Prostate gland (tissue), 2 donors: Measurements from ENCODE around the gene DRAM1. TPM values are rescaled to one million over a fixed set of nuclear protein-coding genes. Genes with fewer than 3 reads are reported as not detected.
A peak's percentile ranks its signal among the peaks of the same experiment; 100 is the strongest.

Experiments used
- DNase-seq: peaks from one replicate; pipeline ENCODE4 v3.0.0-alpha.2; 2019; ENCODE audit warnings: low spot score
- H3K27ac ChIP-seq, 2 donors: fragments of 200-600 bp; sonication (generic); 2 replicates each; pipeline ENCODE4 v1.5.1; 2017 to 2019
- H3K27me3 ChIP-seq: fragments of 200-600 bp; sonication (generic); replicated peaks from 2 replicates; pipeline ENCODE4 v1.5.1; 2019; ENCODE audit not compliant: insufficient read depth
- H3K36me3 ChIP-seq, 2 donors: fragments of 200-600 bp; sonication (generic); 1 replicate in 1 of 2; 2 replicates in 1 of 2; pipeline versions ENCODE4 v1.5.1 to v1.8.1; 2017 to 2019
- H3K4me1 ChIP-seq: fragments of 200-600 bp; sonication (generic); replicated peaks from 2 replicates; pipeline ENCODE4 v1.5.1; 2019
- H3K4me3 ChIP-seq, 2 donors: fragments of 200-600 bp; sonication (generic); 2 replicates each; pipeline ENCODE4 v1.5.1; 2017 to 2019
- H3K9me3 ChIP-seq: fragments of 200-600 bp; sonication (generic); 2 replicates; pipeline ENCODE4 v1.5.1; 2017
- POLR2A ChIP-seq: fragments of 450-650 bp; IDR thresholded peaks from one replicate; pipeline ENCODE4 v1.6.1; 2016; ENCODE audit warnings: antibody characterized with exemption, mild to moderate bottlenecking
- POLR2AphosphoS5 ChIP-seq: sonication (generic); formaldehyde crosslinking; IDR thresholded peaks from one replicate; pipeline ENCODE4 v1.6.1; 2017; ENCODE audit warnings: antibody characterized with exemption
- WGBS: methylation state at CpG from one replicate; pipeline ENCODE4 v1.1.5; 2018; 5-methylcytosine and 5-hydroxymethylcytosine counted together
- intact Hi-C: fragments of 100-400 bp; cut with DNase I; formaldehyde crosslinking; loops from one replicate; pipeline ENCODE4 v1.14.2; 2022
- total RNA-seq, 2 donors: library from RNA; depleted of rRNA; stranded (reverse); fragments of >200 nt; gene quantifications; one replicate each; pipeline ENCODE4 v1.1.0, GENCODE V29; 2016
- TF ChIP-seq, protein P1 (sequence below), 4 experiments: fragments of 200-600 bp in 2 of 4; fragments of 450-650 bp in 2 of 4; sonication (generic) in 2 of 4; IDR thresholded peaks; 1 replicate in 3 of 4; 2 replicates in 1 of 4; pipeline ENCODE4 v1.5.1; 2016 to 2019; ENCODE audit warnings: antibody characterized with exemption in 4 of 4, mild to moderate bottlenecking in 2 of 4, moderate library complexity in 2 of 4

Gene DRAM1
- total RNA-seq, 2 donors from 2014 or later, result 12.8 to 13.1 TPM

DNA sequence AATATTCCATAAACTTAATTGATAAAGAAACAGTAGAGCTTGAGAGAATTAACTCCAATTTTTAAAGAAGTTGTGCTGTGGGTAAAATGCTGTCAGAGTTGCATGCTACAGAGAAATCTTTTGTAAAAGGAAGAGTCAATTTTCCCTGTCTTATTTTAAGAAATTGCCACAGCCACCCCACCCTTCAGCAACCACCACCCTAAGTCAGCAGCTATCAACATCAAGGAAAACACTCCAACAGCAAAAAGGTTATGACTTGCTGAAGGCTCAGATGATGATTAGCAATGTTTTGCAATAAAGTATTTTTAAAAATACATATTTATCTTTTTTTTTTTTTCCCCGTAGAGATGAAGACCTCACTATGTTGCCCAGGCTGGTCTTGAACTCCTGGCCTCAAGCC is 6.5 kb upstream of the DRAM1 start:
- H3K4me1 ChIP-seq, result no peaks in the 10 kb centered on the region
- intact Hi-C loops, result no loop called here
- no peaks in the 10 kb centered on the region for H3K36me3 ChIP-seq
- no peak overlapping the region for H3K4me3 ChIP-seq
- H3K27ac ChIP-seq, result no peak overlapping the region
- no peaks in the 10 kb centered on the region for H3K9me3 ChIP-seq
- DNase-seq, result no peak
- 86% methylated on average over 1 of the region's 1 CpG for WGBS
- H3K27me3 ChIP-seq, result no peaks in the 10 kb centered on the region
- TF ChIP-seq, protein P1, sequence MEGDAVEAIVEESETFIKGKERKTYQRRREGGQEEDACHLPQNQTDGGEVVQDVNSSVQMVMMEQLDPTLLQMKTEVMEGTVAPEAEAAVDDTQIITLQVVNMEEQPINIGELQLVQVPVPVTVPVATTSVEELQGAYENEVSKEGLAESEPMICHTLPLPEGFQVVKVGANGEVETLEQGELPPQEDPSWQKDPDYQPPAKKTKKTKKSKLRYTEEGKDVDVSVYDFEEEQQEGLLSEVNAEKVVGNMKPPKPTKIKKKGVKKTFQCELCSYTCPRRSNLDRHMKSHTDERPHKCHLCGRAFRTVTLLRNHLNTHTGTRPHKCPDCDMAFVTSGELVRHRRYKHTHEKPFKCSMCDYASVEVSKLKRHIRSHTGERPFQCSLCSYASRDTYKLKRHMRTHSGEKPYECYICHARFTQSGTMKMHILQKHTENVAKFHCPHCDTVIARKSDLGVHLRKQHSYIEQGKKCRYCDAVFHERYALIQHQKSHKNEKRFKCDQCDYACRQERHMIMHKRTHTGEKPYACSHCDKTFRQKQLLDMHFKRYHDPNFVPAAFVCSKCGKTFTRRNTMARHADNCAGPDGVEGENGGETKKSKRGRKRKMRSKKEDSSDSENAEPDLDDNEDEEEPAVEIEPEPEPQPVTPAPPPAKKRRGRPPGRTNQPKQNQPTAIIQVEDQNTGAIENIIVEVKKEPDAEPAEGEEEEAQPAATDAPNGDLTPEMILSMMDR (IDR thresholded peaks at IDR 0.05), result no peak
- TF ChIP-seq POLR2AphosphoS5 (no peak), POLR2A (no peak)

DNA sequence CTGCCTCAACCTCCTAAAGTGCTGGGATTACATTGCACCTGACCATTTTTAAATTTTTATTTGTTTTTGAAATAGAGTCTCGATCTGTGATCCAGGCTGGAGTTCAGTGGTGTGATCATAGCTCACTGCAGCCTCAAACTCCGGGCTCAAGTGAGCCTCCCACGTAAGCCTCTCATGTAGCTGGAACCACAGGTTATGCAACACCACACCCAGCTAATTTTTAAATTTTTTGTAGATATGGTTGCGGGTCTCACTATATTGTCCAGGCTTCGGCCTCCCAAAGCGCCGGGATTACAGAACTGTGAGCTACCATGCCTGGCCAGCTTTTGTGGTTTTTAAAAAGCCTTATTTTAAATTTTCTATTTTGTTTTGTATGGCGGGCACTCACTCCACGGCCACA is 2.2 kb upstream of the DRAM1 start:
- Histone ChIP-seq H3K27ac (no peak overlapping the region), H3K4me3 (no peak overlapping the region), H3K36me3 (no peaks in the 10 kb centered on the region), H3K4me1 (no peaks in the 10 kb centered on the region), H3K9me3 (no peaks in the 10 kb centered on the region), H3K27me3 (no peaks in the 10 kb centered on the region)
- no peak for DNase-seq
- no peak for TF ChIP-seq POLR2A
- TF ChIP-seq, protein P1 (IDR thresholded peaks at IDR 0.05), result no peak
- TF ChIP-seq POLR2AphosphoS5, result no peak
- intact Hi-C loops, result no loop called here
- 97% methylated on average over 9 of the region's 9 CpGs for WGBS

DNA sequence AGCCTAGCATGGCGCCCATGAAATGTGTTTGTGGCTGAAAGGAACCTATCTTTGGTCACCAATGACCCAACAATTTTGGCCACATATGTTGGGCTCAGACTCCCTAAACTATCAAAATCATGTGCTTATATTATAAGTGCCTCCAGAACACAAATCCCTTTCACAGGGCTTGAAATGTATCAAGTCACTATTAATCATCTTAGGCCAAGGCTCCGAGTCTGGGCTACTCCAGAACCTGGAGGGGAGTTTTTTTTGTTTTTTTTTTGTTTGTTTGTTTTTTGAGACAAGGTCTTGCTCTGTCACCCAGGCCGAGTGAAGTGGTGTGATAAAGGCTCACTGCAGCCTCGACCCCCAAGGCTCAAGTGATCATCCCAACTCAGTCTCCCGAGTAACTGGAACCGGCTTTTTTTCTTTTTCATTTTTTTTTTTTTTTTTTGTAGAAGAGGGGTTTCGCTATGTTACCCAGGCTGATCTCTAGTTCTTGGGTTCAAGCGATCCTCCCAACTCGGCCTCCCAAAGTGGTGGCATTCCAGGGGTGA is 989 bp upstream of the DRAM1 start:
- no peaks in the 10 kb centered on the region for H3K4me1 ChIP-seq
- WGBS, result 40% methylated on average over 9 of the region's 9 CpGs

DNA sequence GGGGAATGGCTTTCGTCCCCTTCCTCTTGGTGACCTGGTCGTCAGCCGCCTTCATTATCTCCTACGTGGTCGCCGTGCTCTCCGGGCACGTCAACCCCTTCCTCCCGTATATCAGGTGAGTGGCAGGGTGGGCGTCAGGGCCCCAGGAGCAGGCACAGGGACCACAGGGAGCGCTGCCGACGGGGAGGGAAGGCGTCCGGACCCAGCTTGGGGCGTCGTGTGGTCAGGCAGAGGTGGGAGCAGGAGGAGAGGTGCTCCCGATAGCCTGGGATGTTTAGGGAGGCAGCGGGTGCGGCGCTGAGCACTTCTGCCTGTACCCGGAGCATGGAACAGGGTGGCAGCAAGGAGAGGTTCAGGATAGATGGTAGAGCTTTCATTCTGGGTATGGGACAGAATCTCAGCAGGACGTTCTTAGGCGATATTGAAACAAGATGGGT is 444 bp downstream of the DRAM1 start:
- peak; percentile 15 for DNase-seq
- TF ChIP-seq, protein P1 (IDR thresholded peaks at IDR 0.05), result no peak
- TF ChIP-seq POLR2A, result no peak
- no peak for TF ChIP-seq POLR2AphosphoS5

More for the DNA sequence above, 989 bp upstream of the DRAM1 start:
- Histone ChIP-seq H3K27ac (peak overlapping the region; percentile 80 to 93), H3K4me3 (peak overlapping the region; percentile 48 to 76), H3K27me3 (no peaks in the 10 kb centered on the region), H3K36me3 (no peaks in the 10 kb centered on the region), H3K9me3 (no peaks in the 10 kb centered on the region)
- TF ChIP-seq POLR2A, result no peak
- TF ChIP-seq POLR2AphosphoS5, result no peak
- TF ChIP-seq, protein P1 (IDR thresholded peaks at IDR 0.05), result no peak
- no peak for DNase-seq
- intact Hi-C loops, result no loop called here

DNA sequence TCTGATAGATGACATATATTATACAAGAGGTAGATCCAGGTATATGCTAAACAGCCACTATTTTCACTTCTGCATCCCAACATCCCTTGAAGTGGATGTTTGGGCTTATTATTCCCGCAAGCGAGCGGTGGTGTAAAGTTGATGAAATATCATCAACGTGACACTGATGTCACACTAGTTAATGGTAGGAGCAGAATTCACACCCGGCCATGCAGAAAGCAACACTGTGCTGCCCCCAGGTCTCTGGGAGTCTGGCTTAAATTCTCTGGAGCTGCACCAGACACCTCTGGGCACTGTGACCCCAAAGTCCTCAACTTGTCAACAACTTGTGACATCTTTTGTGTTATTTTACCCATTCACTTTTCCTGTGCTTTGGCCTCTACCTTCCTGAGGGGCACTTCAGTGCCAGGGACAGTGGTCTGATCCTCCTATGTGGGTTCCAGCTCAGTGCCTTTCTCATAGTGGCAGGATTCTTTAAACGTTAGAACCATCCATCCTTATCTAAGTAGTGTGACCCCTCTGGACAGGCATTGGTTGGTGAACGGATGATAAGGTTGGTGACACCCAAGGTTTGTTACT is 952 bp downstream of the DRAM1 start:
- Histone ChIP-seq H3K9me3 (no peaks in the 10 kb centered on the region), H3K4me1 (no peaks in the 10 kb centered on the region), H3K27ac (peak overlapping the region; percentile 80 to 93), H3K4me3 (peak overlapping the region; percentile 48 to 76), H3K36me3 (no peaks in the 10 kb centered on the region), H3K27me3 (no peaks in the 10 kb centered on the region)
- DNase-seq, result no peak
- 58% methylated on average over 7 of the region's 7 CpGs for WGBS
- intact Hi-C loops, result no loop called here
- no peak for TF ChIP-seq POLR2AphosphoS5

More for the DNA sequence above, 444 bp downstream of the DRAM1 start:
- Histone ChIP-seq H3K4me1 (no peaks in the 10 kb centered on the region), H3K9me3 (no peaks in the 10 kb centered on the region), H3K27me3 (no peaks in the 10 kb centered on the region), H3K4me3 (peak overlapping the region; percentile 48 to 76), H3K27ac (peak overlapping the region; percentile 80 to 93), H3K36me3 (no peaks in the 10 kb centered on the region)
- WGBS, result 1% methylated on average over 13 of the region's 24 CpGs
- intact Hi-C loops, result no loop called here
